Neuronal stem cell (in vitro differentiated cells): ENCODE data around the gene SMIM36.

Experiments used
- DNase-seq: peaks from one replicate; pipeline ENCODE4 v3.0.0-alpha.2; 2013; ENCODE audit warnings: low spot score
- H2AFZ ChIP-seq: one replicate; pipeline ENCODE4 v1.6.1; 2013; ENCODE audit warnings: mild to moderate bottlenecking, low read length, inconsistent platforms
- H2AK5ac ChIP-seq: 2 replicates; pipeline ENCODE4 v1.6.1; 2013; ENCODE audit warnings: low read depth, mild to moderate bottlenecking, inconsistent platforms, low read length, moderate library complexity, mixed read lengths
- H2BK120ac ChIP-seq: 2 replicates; pipeline ENCODE4 v1.6.1; 2013; ENCODE audit warnings: low read depth, mild to moderate bottlenecking, inconsistent platforms, low read length, moderate library complexity, mixed read lengths
- H2BK12ac ChIP-seq: one replicate; pipeline ENCODE4 v1.6.1; 2013; ENCODE audit warnings: low read length, inconsistent platforms
- H2BK15ac ChIP-seq: 2 replicates; pipeline ENCODE4 v1.6.1; 2013; ENCODE audit warnings: mild to moderate bottlenecking, low read length, inconsistent platforms, mixed read lengths
- H2BK5ac ChIP-seq: one replicate; pipeline ENCODE4 v1.6.1; 2013; ENCODE audit warnings: inconsistent platforms, mild to moderate bottlenecking, low read length, moderate library complexity
- H3K14ac ChIP-seq: one replicate; pipeline ENCODE4 v1.6.1; 2013; ENCODE audit warnings: low read length, inconsistent platforms
- H3K18ac ChIP-seq: 2 replicates; pipeline ENCODE4 v1.6.1; 2013; ENCODE audit warnings: low read length, inconsistent platforms
- H3K23ac ChIP-seq: 2 replicates; pipeline ENCODE4 v1.6.1; 2013; ENCODE audit warnings: low read depth, mild to moderate bottlenecking, mixed read lengths, low read length, inconsistent platforms; ENCODE audit not compliant: poor library complexity
- H3K27ac ChIP-seq: replicated peaks from 3 replicates; pipeline ENCODE4 v1.5.1; 2013; ENCODE audit warnings: low read length, inconsistent platforms
- H3K27me3 ChIP-seq, 3 experiments: 2 replicates each; pipeline ENCODE4 v1.6.1; 2013; ENCODE audit warnings: low read length in 3 of 3, mild to moderate bottlenecking in 2 of 3, inconsistent platforms in 1 of 3, low read depth in 1 of 3, mixed read lengths in 1 of 3, moderate library complexity in 1 of 3; ENCODE audit not compliant: control insufficient read depth in 3 of 3, insufficient read depth in 3 of 3
- H3K36me3 ChIP-seq, 2 donors: replicated peaks in 1 of 2; 2 replicates each; pipeline ENCODE4 v1.6.1; 2013; ENCODE audit warnings: low read length in 2 of 2; ENCODE audit not compliant: control insufficient read depth in 2 of 2, insufficient read depth in 2 of 2
- H3K4ac ChIP-seq: 2 replicates; pipeline ENCODE4 v1.6.1; 2013; ENCODE audit warnings: inconsistent platforms, mild to moderate bottlenecking, low read length, moderate library complexity
- H3K4me1 ChIP-seq, 2 donors: 1 replicate in 1 of 2; 2 replicates in 1 of 2; pipeline ENCODE4 v1.6.1; 2013; ENCODE audit warnings: low read length in 2 of 2, low read depth in 1 of 2; ENCODE audit not compliant: control insufficient read depth in 2 of 2, insufficient read depth in 1 of 2
- H3K4me2 ChIP-seq: one replicate; pipeline ENCODE4 v1.6.1; 2013; ENCODE audit warnings: mild to moderate bottlenecking, low read length, inconsistent platforms; ENCODE audit not compliant: insufficient read depth, poor library complexity, severe bottlenecking
- H3K4me3 ChIP-seq, 2 donors: 2 replicates each; pipeline ENCODE4 v1.5.1; 2013; ENCODE audit warnings: low read length in 2 of 2, mild to moderate bottlenecking in 2 of 2, inconsistent platforms in 1 of 2, moderate library complexity in 1 of 2
- H3K79me1 ChIP-seq: one replicate; pipeline ENCODE4 v1.6.1; 2013; ENCODE audit warnings: low read depth, mild to moderate bottlenecking, inconsistent platforms, low read length, moderate library complexity
- H3K9ac ChIP-seq: one replicate; pipeline ENCODE4 v1.6.1; 2013; ENCODE audit warnings: mild to moderate bottlenecking, low read depth, low read length, inconsistent platforms; ENCODE audit not compliant: poor library complexity
- H3K9me3 ChIP-seq, 2 donors: replicated peaks in 1 of 2; 2 replicates each; pipeline versions ENCODE3 to v1.6.1; 2013; ENCODE audit warnings: low read length in 2 of 2, mild to moderate bottlenecking in 2 of 2, inconsistent platforms in 1 of 2, low read depth in 1 of 2, mixed read lengths in 1 of 2, moderate library complexity in 1 of 2; ENCODE audit not compliant: control insufficient read depth in 2 of 2, insufficient read depth in 1 of 2
- H4K8ac ChIP-seq: one replicate; pipeline ENCODE4 v1.6.1; 2013; ENCODE audit warnings: low read depth, mild to moderate bottlenecking, inconsistent platforms, low read length, moderate library complexity
- H4K91ac ChIP-seq: one replicate; pipeline ENCODE4 v1.6.1; 2013; ENCODE audit warnings: low read length, low read depth, mild to moderate bottlenecking, inconsistent platforms; ENCODE audit not compliant: poor library complexity
- WGBS, 2 donors: extraction: QIAGEN DNeasy Blood & Tissue Kit; methylation state at CpG; one replicate each; pipeline ENCODE4 v1.1.7; 2013; ENCODE audit warnings: missing lambda C conversion rate in 2 of 2, mixed read lengths in 1 of 2; ENCODE audit not compliant: insufficient read length in 2 of 2, insufficient replicate concordance in 1 of 2; ENCODE audit errors: extremely low coverage in 2 of 2; 5-methylcytosine and 5-hydroxymethylcytosine counted together

Gene SMIM36

DNA sequence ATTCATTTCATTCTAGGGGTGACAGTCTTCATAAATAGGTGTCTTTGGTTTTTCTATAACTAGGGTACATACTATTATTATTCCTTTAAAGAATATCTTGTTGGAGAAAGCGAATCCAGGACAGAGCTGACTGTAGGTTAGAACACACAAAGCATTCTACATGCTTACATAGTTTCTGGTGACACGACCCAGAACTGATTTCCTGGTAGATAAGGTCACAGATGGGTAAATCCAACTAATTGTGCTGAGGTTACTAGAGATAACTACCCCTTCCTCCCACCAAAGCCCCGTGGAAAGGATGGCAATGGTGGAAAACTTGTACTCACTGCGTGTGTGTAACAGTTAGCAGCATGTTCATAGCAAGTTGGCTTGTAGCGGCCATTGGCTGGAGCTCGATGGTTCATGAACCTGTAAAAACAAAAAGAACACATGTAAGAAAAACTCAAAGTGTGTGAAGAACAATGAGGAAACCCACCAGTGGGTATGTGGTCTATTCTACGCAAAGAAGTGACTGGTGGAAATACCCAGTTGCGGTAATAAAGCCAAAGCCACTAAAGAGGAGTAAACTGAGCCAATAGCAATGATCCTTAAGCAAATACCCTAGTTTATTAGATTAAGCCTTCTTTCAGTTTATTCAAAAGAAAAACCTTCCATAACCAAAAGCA, 97.3 kb downstream of the SMIM36 start:
- H3K9ac ChIP-seq: no peak overlapping the region
- H2BK12ac ChIP-seq: no peak overlapping the region
- H3K36me3 ChIP-seq: peaks cover 25 to 70% of the 10 kb centered on the region in 2 donors
- H3K23ac ChIP-seq: no peak overlapping the region
- no peak overlapping the region for H3K4me2 ChIP-seq
- H3K4me3 ChIP-seq: no peak overlapping the region
- H4K91ac ChIP-seq: no peak overlapping the region
- peaks cover 5 to 30% of the 10 kb centered on the region in 2 donors for H3K9me3 ChIP-seq
- H2BK5ac ChIP-seq: no peak overlapping the region
- no peaks in the 10 kb centered on the region for H3K27me3 ChIP-seq
- no peak overlapping the region for H2AFZ ChIP-seq
- H3K4me1 ChIP-seq: peaks cover 0 to 2% of the 10 kb centered on the region in 2 donors
- no peak overlapping the region for H4K8ac ChIP-seq
- H3K27ac ChIP-seq: no peak overlapping the region
- H3K4ac ChIP-seq: no peak overlapping the region
- H2AK5ac ChIP-seq: no peak overlapping the region
- H3K79me1 ChIP-seq: peaks cover 5% of the 10 kb centered on the region
- H2BK120ac ChIP-seq: no peak overlapping the region
- H2BK15ac ChIP-seq: no peak overlapping the region
- no peak overlapping the region for H3K14ac ChIP-seq
- no peak for DNase-seq
- WGBS, 2 donors: no CpG with 5 or more reads among the region's 8 CpGs
- no peak overlapping the region for H3K18ac ChIP-seq

DNA sequence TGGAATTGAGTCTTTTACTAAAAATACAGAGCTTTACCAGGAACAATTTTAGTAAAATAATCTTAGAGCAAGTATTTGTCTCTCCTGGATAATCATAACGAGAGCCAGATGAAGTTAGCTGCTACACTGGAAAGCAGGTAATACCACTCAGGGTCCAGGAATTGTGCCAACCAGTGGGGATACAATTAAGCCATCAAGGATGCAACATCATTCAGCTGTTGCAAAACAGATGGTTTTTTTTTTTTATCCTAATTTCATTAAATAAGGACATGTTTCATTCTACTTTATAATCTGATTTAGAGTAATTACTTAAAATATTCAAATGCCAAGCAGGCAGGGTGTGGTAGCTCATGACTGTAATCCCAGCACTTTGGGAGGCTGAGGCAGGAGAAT, 99.8 kb downstream of the SMIM36 start:
- peaks cover 28 to 81% of the 10 kb centered on the region in 2 donors for H3K36me3 ChIP-seq
- no peak overlapping the region for H4K8ac ChIP-seq
- no peak overlapping the region for H4K91ac ChIP-seq
- no peak overlapping the region for H3K23ac ChIP-seq
- H3K79me1 ChIP-seq: peaks cover 2% of the 10 kb centered on the region
- H2BK15ac ChIP-seq: no peak overlapping the region
- no peak overlapping the region for H2BK12ac ChIP-seq
- no peak overlapping the region for H2BK5ac ChIP-seq
- H2BK120ac ChIP-seq: no peak overlapping the region
- WGBS, 2 donors: no CpG with 5 or more reads among the region's 1 CpG
- H3K4ac ChIP-seq: no peak overlapping the region
- no peak overlapping the region for H2AFZ ChIP-seq
- H3K9me3 ChIP-seq: peaks cover 0 to 11% of the 10 kb centered on the region in 2 donors
- H3K18ac ChIP-seq: no peak overlapping the region
- no peaks in the 10 kb centered on the region for H3K27me3 ChIP-seq
- no peak overlapping the region for H3K14ac ChIP-seq
- DNase-seq: no peak
- no peak overlapping the region for H3K4me3 ChIP-seq
- H3K27ac ChIP-seq: no peak overlapping the region
- no peak overlapping the region for H3K4me2 ChIP-seq
- H3K4me1 ChIP-seq: peaks cover 0 to 2% of the 10 kb centered on the region in 2 donors
- no peak overlapping the region for H2AK5ac ChIP-seq
- no peak overlapping the region for H3K9ac ChIP-seq

DNA sequence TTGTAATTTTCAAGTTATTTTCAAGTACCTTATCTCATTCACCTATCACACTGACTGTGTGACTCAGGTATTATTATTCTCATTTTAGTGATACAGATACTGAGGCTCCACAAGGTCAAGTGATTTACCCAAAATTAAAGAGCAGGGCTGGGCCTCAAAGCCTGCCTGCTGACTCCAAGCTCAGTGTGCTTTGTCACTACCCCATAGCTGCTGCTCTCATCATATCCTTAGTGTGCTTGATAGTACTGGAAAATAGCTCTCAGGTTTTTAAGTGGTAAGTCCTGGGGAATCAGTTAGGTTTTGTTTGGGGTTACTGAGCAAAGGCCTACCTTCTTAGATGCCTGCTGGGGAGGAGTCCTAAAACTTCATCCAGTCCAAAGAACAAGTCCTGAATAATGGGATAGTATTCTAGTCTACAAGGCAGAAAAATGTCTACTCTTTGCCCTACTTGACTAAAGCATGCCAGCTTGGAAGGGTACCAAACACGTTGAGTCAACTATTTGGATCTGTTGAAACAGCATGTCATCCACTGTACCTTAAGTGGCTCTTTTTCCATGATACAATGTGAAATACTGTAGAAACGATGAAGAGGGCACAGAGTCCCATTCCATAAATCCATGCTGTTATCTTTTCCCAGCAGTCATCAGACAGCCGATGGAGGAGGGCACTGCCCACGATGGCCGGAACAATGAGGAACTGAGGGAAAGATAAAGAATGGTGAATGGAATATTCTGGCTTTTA, 100.4 kb downstream of the SMIM36 start:
- H3K9me3 ChIP-seq: peaks cover 0 to 5% of the 10 kb centered on the region in 2 donors
- no peak overlapping the region for H3K27ac ChIP-seq
- H2AFZ ChIP-seq: no peak overlapping the region
- H2BK15ac ChIP-seq: no peak overlapping the region
- no peak overlapping the region for H2BK5ac ChIP-seq
- H3K4ac ChIP-seq: no peak overlapping the region
- H4K8ac ChIP-seq: no peak overlapping the region
- H2AK5ac ChIP-seq: no peak overlapping the region
- peaks cover 0 to 2% of the 10 kb centered on the region in 2 donors for H3K4me1 ChIP-seq
- no peak overlapping the region for H3K23ac ChIP-seq
- H3K79me1 ChIP-seq: peaks cover 2% of the 10 kb centered on the region
- no peak for DNase-seq
- no peak overlapping the region for H4K91ac ChIP-seq
- no peak overlapping the region for H2BK12ac ChIP-seq
- WGBS, 2 donors: no CpG with 5 or more reads among the region's 5 CpGs
- no peak overlapping the region for H3K4me2 ChIP-seq
- H3K14ac ChIP-seq: no peak overlapping the region
- H3K4me3 ChIP-seq: no peak overlapping the region
- no peaks in the 10 kb centered on the region for H3K27me3 ChIP-seq
- H3K36me3 ChIP-seq: peaks cover 28 to 87% of the 10 kb centered on the region in 2 donors
- H3K18ac ChIP-seq: no peak overlapping the region
- no peak overlapping the region for H2BK120ac ChIP-seq
- no peak overlapping the region for H3K9ac ChIP-seq

DNA sequence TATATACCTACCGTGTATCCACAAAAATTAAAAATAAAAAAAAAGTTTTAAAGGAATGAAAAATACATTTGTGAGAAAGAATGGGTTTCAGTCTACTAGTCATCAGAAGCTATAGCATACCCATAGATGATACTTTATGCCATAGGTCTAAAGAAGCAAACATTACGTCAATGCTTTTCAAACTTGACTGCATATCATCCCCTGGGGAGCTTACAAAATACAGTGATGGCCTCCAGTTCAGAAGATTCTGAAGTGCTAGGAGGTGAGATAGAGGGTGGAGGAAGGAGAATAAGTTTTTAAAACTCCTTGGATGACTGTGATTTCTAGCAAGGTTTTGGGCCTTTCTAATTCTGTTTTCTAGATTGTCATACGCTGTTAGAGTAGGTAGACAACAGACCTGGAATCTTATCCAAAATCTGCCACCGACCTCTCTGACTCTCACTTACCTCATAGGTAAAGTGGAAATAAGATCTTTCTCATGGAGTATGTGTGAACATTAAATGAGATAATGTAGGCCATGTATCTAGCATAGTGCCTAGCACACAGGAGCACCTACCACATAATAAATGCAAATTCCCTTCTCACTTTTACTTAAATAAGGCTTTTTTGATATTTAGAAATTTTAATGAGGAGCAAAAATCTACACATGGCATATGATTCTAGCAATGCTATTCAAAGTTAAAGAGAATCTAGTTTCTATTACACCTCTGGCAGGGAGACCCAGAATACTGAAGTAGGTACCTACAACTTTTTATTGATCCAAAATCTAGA, 102.0 kb downstream of the SMIM36 start:
- Histone ChIP-seq H3K36me3 (peaks cover 28 to 96% of the 10 kb centered on the region in 2 donors), H2BK15ac (no peak overlapping the region), H2AFZ (no peak overlapping the region), H4K91ac (no peak overlapping the region), H3K4ac (no peak overlapping the region), H4K8ac (no peak overlapping the region), H2AK5ac (no peak overlapping the region), H3K79me1 (peaks cover 2% of the 10 kb centered on the region), H3K4me1 (no peaks in the 10 kb centered on the region), H3K18ac (no peak overlapping the region), H2BK12ac (no peak overlapping the region), H3K4me2 (no peak overlapping the region), H3K14ac (no peak overlapping the region), H3K9me3 (no peaks in the 10 kb centered on the region), H3K27me3 (no peaks in the 10 kb centered on the region), H3K4me3 (no peak overlapping the region), H3K27ac (no peak overlapping the region), H3K9ac (no peak overlapping the region), H2BK120ac (no peak overlapping the region), H2BK5ac (no peak overlapping the region), H3K23ac (no peak overlapping the region)
- WGBS, 2 donors: no CpG with 5 or more reads among the region's 4 CpGs
- DNase-seq: no peak
